ENCODE results near the gene RER1.
"Not testable (repeated sequence)": the region's sequence is repeated elsewhere in the genome, so short reads cannot be mapped to it uniquely, and the experiment has no call there.

The RER1 gene

DNA sequence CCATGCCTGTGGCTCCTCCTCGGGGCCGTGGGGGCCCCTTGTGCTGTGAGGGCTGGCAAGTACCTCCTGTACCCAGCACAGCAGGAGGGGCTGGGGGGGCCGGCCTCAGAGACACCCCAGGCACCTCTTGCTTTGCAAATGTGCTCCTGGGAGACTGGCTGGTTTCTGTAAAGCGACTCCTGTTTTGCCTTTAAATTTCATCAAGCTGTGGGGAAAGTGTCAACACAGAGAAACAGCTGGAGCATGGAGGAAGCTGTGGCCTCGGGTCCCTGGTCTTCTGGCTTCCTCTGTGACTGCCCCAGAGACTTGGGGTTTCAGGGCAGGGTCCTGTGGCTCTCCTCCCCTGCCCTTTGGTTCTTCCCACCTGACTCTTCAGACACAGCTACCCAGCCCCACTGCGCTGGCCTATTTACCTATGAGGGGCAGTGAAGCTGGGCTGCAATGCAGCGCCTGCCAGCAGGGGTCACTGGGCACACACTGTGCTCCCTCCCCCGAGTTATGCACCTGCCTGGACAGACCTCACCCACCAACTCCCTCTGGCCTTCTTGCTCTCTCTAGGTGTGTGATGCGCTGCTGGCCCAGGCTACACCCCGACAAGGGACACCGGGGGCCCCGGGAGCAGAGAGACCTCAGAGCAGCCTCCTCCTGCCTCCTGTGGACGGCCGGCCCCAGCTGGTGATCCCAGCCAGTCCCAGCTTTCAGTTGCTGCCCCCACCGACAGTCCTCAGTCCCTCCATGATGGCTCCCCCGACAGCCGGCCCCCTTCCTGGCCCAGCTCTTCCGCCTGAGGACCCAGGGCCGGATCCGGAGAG lies 38.3 kb downstream of the RER1 start:
- no peak for DNase-seq (ENCODE audit: low read depth)

GRCh38 chr1:2430592-2430973 lies 38.9 kb downstream of the RER1 start:
- DNase-seq (ENCODE audit: low read depth) = no peak

- DNase-seq (ENCODE audit: low read depth) = no peak
These were observed 39.5 kb downstream of the RER1 start for GRCh38 chr1:2431103-2431502.

- DNase-seq (ENCODE audit: low read depth) = no peak
These were observed 39.9 kb downstream of the RER1 start for GRCh38 chr1:2431518-2431917.

DNA sequence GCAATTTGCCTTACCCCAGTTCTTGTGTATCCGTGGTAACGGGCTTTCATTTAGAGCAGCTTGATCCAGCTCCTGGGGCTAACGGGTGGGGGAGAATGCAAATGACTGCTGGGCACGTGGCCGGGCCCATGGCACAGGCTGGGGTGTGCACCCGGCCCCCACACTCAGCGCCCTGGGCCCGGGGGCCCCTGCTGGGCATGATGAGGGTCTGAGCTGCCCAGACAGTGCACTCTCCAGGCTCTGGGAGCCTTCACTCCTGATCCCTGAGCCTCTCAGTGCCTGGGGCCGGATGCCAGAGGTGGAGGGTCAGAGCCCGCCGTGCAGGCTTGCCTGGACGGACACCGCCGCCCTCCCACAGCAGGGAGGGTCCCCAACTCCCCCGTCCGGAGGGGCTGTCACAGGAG lies 40.8 kb downstream of the RER1 start:
- DNase-seq (ENCODE audit: low read depth) = no peak

- DNase-seq (ENCODE audit: low read depth) = no peak
These were observed 41.6 kb downstream of the RER1 start for GRCh38 chr1:2433196-2433595.

DNA sequence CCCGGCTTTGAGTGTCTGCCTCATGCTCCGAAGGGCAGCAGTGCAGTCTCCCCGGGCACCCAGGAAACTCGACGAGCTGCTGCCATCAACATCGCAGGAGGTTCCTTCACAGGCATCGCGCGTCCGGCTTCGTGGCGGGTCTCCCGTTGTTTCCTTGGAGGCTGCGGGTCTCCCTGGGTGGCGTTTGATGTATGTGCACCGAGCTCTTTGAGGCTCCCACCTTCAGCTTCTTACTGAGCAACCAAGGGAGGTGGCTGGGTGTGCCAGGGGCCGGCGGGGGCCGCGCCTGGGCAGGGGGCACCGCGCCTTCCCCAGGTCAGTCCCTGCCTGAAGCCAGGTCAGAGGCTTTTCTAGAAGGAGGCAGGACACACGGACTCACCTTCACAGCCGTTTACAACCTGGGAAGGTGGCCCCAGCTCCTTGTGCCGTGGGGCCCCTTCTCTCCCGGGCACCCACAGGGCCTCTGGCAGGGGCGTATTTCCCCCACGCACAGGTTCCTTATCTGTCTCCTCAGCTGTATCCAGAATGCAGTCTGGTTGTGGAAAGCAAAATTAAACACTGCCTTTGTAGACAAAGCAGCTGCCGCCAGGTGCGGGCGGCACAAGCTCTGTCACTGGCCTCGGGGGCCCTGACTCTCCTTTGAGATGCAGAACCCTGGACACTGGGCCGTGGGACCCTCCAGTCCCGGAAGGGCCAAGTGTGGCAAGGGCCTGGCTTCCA lies 42.5 kb downstream of the RER1 start:
- no peak for DNase-seq (ENCODE audit: low read depth)

DNA sequence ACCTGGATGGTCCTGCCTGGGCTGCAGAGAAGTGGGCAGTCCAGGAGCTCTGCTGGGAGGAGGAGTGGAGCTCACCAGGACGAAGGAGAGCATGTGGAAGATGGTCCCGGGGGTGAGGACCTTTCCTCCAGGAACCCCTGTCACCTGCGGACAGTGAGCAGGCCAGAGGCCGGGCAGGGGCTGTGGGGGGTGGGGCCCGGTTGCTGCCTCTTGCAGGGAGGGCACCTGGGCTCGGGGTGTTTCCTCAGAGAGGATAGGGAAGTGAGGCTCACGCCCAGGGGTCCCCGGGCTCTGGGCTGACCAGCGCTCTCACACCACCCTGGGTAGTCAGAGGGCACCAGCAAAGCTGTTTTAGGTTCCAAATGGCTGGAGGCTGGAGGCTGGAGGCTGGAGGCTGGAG lies 43.5 kb downstream of the RER1 start:
- DNase-seq (ENCODE audit: low read depth) = no peak

DNA sequence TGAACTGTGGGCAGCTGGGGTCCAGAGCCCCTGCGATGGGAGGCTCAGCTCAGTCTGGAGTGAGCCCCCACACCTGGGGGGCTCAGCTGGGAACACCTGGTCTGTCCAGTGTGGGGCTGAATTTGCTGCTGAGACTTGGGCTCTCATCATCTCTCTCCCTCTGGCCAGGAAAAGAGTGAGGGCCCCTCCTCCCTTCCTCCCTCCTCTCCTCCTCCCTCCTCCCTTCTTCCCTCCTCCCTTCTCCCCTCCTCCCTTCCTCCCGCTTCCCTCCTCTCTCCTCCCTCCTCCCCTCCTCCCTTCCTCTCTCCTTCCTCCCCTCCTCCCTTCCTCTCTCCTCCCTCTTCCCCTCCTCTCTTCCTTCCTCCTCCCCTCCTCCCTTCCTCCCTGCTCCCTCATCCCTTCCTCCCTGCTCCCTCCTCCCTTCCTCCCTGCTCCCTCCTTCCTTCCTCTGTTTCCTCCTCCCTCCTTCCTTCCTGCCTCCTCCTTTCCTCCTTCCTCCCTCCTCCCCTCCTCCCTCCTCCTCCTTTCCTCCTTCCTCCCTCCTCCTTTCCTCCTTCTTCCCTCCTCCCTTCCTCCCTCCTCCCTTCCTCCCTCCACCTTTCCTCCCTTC lies 44.2 kb downstream of the RER1 start:
- DNase-seq (ENCODE audit: low read depth) = no peak

- no peak for DNase-seq (ENCODE audit: low read depth)
These were observed 45.2 kb downstream of the RER1 start for GRCh38 chr1:2436876-2437275.

GRCh38 chr1:2437617-2438016 lies 46.0 kb downstream of the RER1 start:
- no peak for DNase-seq (ENCODE audit: low read depth)

GRCh38 chr1:2438038-2438437 lies 46.4 kb downstream of the RER1 start:
- DNase-seq (ENCODE audit: low read depth) = no peak

DNA sequence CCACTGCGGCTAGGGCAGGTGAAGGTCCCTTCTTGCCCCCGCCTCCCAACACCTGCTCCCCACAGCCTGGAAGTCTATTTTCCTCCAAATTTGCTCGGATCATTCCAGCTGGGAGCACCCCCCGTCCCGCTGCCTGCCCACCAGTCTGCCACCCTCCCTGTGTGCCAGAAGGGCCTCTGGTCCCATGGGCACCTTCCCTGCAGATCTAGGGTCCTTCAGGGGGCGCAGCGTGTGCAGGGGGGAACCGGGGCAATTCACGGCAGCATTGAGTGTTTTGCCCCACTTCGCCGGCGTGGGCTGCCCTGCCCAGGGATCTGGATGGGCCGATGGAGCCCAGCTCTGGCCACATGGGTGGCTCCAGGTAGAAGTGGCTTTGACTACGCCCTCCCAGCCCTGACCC lies 47.0 kb downstream of the RER1 start:
- no peak for DNase-seq (ENCODE audit: low read depth)

- no peak for DNase-seq (ENCODE audit: low read depth)
These were observed 47.7 kb downstream of the RER1 start for GRCh38 chr1:2439369-2439768.

DNA sequence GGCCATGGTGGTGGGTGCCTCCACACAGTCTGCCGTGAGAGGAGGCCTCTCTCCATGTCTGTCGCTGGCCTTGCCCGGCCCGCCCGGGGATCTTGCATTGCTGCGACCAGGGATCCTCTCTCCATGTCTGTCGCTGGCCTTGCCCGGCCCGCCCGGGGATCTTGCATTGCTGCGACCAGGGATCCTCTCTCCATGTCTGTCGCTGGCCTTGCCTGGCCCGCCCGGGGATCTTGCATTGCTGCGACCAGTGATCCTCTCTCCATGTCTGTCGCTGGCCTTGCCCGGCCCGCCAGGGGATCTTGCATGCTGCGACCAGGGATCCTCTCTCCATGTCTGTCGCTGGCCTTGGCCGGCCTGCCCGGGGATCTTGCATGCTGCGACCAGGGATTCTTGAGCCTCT lies 48.7 kb downstream of the RER1 start:
- DNase-seq (ENCODE audit: low read depth) = not testable (repeated sequence)

GRCh38 chr1:2441746-2442145 lies 50.1 kb downstream of the RER1 start:
- no peak for DNase-seq (ENCODE audit: low read depth)

DNA sequence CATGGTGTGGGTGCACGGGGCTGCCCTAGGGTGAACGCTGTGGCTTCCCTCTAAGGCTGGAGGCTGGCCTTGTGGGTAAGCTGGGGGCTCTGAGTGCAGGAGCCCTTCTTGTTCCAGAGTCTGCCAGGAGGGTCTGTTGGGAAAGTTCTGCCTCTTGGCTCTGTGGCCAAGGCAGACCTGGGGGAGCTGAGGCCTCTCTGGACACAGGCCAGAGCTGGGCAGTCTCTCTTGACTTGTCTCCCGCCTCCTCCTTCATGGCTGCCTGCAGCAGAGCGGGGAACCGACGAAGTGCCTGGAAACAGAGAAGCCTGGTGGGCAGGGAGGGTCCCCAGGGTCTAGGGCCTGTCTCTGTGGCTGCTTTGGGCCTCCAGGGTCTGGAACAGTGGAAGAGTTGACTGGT lies 51.0 kb downstream of the RER1 start:
- no peak for DNase-seq (ENCODE audit: low read depth)

DNA sequence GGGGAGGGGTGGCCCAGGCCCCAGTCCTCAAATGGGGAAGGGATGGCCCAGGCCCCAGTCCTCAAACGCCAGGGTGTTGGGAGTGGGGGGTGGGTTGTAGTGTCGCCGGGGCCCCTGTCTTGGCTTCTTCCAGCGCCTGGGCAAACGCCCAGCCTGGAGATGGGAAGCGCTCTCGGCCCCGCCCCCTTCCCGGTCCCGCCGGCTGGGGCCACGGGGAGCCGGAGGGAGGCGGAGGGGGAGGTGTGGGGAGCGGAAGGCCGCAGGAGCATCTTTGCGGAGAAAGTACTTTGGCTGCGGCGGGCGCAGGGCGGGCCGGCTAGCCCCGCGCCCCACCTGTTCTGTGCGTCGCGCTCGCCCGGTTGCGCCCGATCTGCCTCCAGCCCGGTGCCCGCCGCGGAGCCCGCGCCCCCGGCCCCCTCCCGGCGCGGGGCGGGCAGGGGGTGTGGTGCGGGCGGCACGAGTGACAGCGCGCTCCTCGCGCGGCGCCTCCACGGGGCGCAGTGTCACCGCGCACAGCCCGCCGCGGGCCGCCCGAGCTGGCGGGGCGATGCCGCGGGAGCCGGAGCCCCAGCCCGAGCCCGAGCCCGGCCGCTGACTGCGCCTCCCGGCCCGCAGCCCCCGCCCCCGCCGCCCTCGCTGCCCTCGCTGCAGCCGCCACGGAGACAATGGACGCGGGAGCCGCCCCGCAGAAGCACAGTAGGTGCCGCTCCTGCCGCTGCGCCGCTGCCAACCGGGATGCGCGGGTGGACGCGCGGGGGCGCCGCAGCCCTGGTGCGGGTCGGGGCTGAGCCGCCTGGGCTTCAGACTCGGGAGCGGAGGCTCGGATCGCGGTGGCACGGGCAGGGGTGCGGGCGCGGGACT lies 51.9 kb downstream of the RER1 start:
- DNase-seq (ENCODE audit: low read depth) = no peak

- no peak for DNase-seq (ENCODE audit: low read depth)
These were observed 52.5 kb downstream of the RER1 start for GRCh38 chr1:2444138-2444591.

DNA sequence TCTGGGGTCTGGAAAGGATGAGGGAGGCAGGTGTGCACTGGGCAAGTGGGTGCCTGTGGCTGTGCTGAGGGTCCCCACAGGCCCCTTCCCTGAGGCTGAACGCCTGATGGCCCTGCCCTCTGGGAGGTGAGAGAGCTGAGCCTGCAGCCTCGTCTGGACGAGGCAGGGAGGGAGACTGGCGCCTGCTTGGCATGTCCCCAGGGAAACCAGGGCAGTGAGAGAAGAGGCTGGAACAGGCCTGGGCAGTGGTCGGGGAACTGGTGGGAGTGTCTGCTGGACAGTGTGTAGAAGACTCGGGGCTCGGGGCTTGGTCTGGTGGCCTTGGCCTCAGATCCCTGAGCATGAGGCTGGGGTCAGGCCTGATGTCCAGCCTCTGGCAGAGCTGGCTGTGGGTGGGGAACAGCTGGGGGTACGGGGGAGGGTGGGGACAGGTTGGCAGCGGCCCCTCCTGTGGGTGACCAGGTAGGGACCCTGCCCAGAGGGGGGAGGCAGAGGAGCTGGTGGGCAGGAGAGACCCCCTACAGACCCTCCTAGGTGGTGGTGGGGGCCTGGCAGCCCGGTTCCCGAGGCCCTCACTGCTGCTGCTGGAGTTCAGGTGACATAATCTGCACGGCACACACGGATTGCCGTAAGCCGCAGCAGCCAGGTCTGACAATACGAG lies 53.7 kb downstream of the RER1 start:
- DNase-seq (ENCODE audit: low read depth) = no peak

- DNase-seq (ENCODE audit: low read depth) = no peak
These were observed 54.2 kb downstream of the RER1 start for GRCh38 chr1:2445823-2446215.

- DNase-seq (ENCODE audit: low read depth) = no peak
These were observed 54.8 kb downstream of the RER1 start for GRCh38 chr1:2446394-2446793.
